H1 (cell line): ENCODE results near the gene SYMPK. TPM values are rescaled to one million over a fixed set of nuclear protein-coding genes. Genes with fewer than 3 reads are reported as not detected.

Experiments
- CTCF ChIA-PET: fragments of 300-600 bp; sonication (Branson Sonifier 250); formaldehyde crosslinking; loops from one replicate; lab custom pipeline; 2021; ENCODE audit not compliant: partially characterized antibody; lab: Charles Lee
- POLR2A ChIA-PET: fragments of 300-600 bp; sonication (Branson Sonifier 250); formaldehyde crosslinking; loops from one replicate; lab custom pipeline; 2021; ENCODE audit warnings: inconsistent platforms; ENCODE audit not compliant: partially characterized antibody; lab: Charles Lee
- DNase-seq, 2 experiments: peaks; one replicate each; pipeline versions ENCODE4 v3.0.0 to v3.0.0-alpha.2; 2010 to 2022; ENCODE audit warnings: low spot score in 2 of 2, low read depth in 1 of 2, mixed read lengths in 1 of 2
- FAIRE-seq: peaks from 2 replicates; lab custom pipeline; 2011; peaks lifted over from hg19 to GRCh38; lab: Jason Lieb, UNC
- H2AFZ ChIP-seq: 2 replicates; pipeline ENCODE4 v1.8.1; 2012; ENCODE audit warnings: low read length, inconsistent platforms
- H2AK5ac ChIP-seq: 2 replicates; pipeline ENCODE4 v1.6.1; 2013; ENCODE audit warnings: low read depth, low read length
- H2BK120ac ChIP-seq: replicated peaks from 2 replicates; pipeline ENCODE3; 2013; ENCODE audit warnings: low read depth, low read length, inconsistent platforms
- H2BK12ac ChIP-seq: 2 replicates; pipeline ENCODE4 v1.6.1; 2013; ENCODE audit warnings: low read depth, low read length
- H2BK15ac ChIP-seq: 2 replicates; pipeline ENCODE4 v1.6.1; 2013; ENCODE audit warnings: low read length
- H2BK20ac ChIP-seq: 2 replicates; pipeline ENCODE4 v1.6.1; 2013; ENCODE audit warnings: low read length
- H2BK5ac ChIP-seq: 2 replicates; pipeline ENCODE4 v1.6.1; 2013; ENCODE audit warnings: low read depth, low read length
- H3K14ac ChIP-seq: 2 replicates; pipeline ENCODE4 v1.6.1; 2013; ENCODE audit warnings: inconsistent platforms; ENCODE audit not compliant: insufficient read length
- H3K18ac ChIP-seq: 2 replicates; pipeline ENCODE4 v1.6.1; 2013; ENCODE audit warnings: low read length; ENCODE audit errors: extremely low read depth
- H3K23ac ChIP-seq: 2 replicates; pipeline ENCODE4 v1.6.1; 2013; ENCODE audit warnings: inconsistent platforms; ENCODE audit not compliant: insufficient read length
- H3K23me2 ChIP-seq: 2 replicates; pipeline ENCODE4 v1.6.1; 2013; ENCODE audit warnings: low read depth, low read length
- H3K27ac ChIP-seq: 2 replicates; pipeline ENCODE4 v1.6.1; 2011; ENCODE audit warnings: low read depth, low read length, inconsistent platforms
- H3K27me3 ChIP-seq, 4 experiments: replicated peaks in 1 of 4; 1 replicate in 1 of 4; 2 replicates in 3 of 4; pipeline versions ENCODE4 v1.6.1 to v1.8.1; 2011 to 2013; ENCODE audit warnings: low read length in 3 of 4, mild to moderate bottlenecking in 3 of 4, inconsistent platforms in 2 of 4, mixed read lengths in 2 of 4, moderate library complexity in 1 of 4; ENCODE audit not compliant: control insufficient read depth in 3 of 4, insufficient read depth in 3 of 4; ENCODE audit errors: extremely low read depth in 1 of 4
- H3K36me3 ChIP-seq, 4 experiments: 2 replicates each; pipeline versions ENCODE4 v1.6.1 to v1.8.1; 2011 to 2013; ENCODE audit warnings: mild to moderate bottlenecking in 4 of 4, low read length in 3 of 4, moderate library complexity in 2 of 4, control low read depth in 1 of 4, inconsistent platforms in 1 of 4; ENCODE audit not compliant: insufficient read depth in 4 of 4, control insufficient read depth in 2 of 4
- H3K4ac ChIP-seq: replicated peaks from 2 replicates; pipeline ENCODE3; 2013; ENCODE audit warnings: low read length, low read depth, mixed read lengths, inconsistent platforms; ENCODE audit not compliant: insufficient read length
- H3K4me1 ChIP-seq, 4 experiments: replicated peaks in 1 of 4; 1 replicate in 1 of 4; 2 replicates in 3 of 4; pipeline versions ENCODE4 v1.6.1 to v1.8.1; 2011 to 2013; ENCODE audit warnings: low read length in 3 of 4, inconsistent platforms in 2 of 4, mixed read lengths in 1 of 4; ENCODE audit not compliant: insufficient read depth in 4 of 4, control insufficient read depth in 3 of 4
- H3K4me2 ChIP-seq, 2 experiments: 2 replicates each; pipeline versions ENCODE4 v1.6.1 to v1.8.1; 2011 to 2013; ENCODE audit warnings: low read depth in 2 of 2, low read length in 2 of 2, control low read depth in 1 of 2, inconsistent platforms in 1 of 2, mild to moderate bottlenecking in 1 of 2; ENCODE audit not compliant: insufficient read depth in 1 of 2
- H3K4me3 ChIP-seq, 4 experiments: fragments of 200-600, 300-600 bp in 1 of 4; sonication (generic), shearing (Covaris generic), sonication (Bioruptor Twin) in 1 of 4; 2 replicates each; pipeline versions ENCODE4 v1.5.1 to v1.8.1; 2011 to 2016; ENCODE audit warnings: low read length in 4 of 4, low read depth in 3 of 4, control low read depth in 2 of 4, inconsistent platforms in 2 of 4, mild to moderate bottlenecking in 2 of 4, mixed read lengths in 1 of 4, moderate library complexity in 1 of 4; ENCODE audit not compliant: insufficient read depth in 2 of 4; ENCODE audit errors: extremely low read depth in 1 of 4
- H3K56ac ChIP-seq: replicated peaks from 2 replicates; pipeline ENCODE3; 2013; ENCODE audit warnings: low read depth, mild to moderate bottlenecking, mixed read lengths, low read length, inconsistent platforms; ENCODE audit not compliant: insufficient read length
- H3K79me1 ChIP-seq: 2 replicates; pipeline ENCODE4 v1.6.1; 2013; ENCODE audit warnings: low read depth, low read length, control low read depth
- H3K79me2 ChIP-seq, 2 experiments: 2 replicates each; pipeline versions ENCODE4 v1.6.1 to v1.8.1; 2012 to 2013; ENCODE audit warnings: low read length in 2 of 2, mild to moderate bottlenecking in 2 of 2, inconsistent platforms in 1 of 2; ENCODE audit not compliant: insufficient read depth in 2 of 2, control insufficient read depth in 1 of 2
- H3K9ac ChIP-seq, 4 experiments: replicated peaks in 1 of 4; 1 replicate in 1 of 4; 2 replicates in 3 of 4; pipeline versions ENCODE4 v1.6.1 to v1.8.1; 2011 to 2013; ENCODE audit warnings: low read depth in 3 of 4, low read length in 3 of 4, control low read depth in 2 of 4, mild to moderate bottlenecking in 2 of 4, moderate library complexity in 2 of 4, inconsistent platforms in 1 of 4; ENCODE audit errors: extremely low read depth in 1 of 4
- H3K9me3 ChIP-seq, 2 experiments: 2 replicates each; pipeline versions ENCODE4 v1.6.1 to v1.8.1; 2012 to 2013; ENCODE audit warnings: mild to moderate bottlenecking in 2 of 2, moderate library complexity in 2 of 2, control low read depth in 1 of 2, inconsistent platforms in 1 of 2, low read depth in 1 of 2, low read length in 1 of 2, mixed read lengths in 1 of 2; ENCODE audit not compliant: insufficient read depth in 2 of 2
- H4K20me1 ChIP-seq, 2 experiments: replicated peaks in 1 of 2; 2 replicates each; pipeline versions ENCODE3 to v1.8.1; 2011 to 2013; ENCODE audit warnings: inconsistent platforms in 2 of 2, low read length in 2 of 2, mild to moderate bottlenecking in 1 of 2; ENCODE audit not compliant: insufficient read depth in 2 of 2, control insufficient read depth in 1 of 2
- H4K5ac ChIP-seq: 2 replicates; pipeline ENCODE4 v1.6.1; 2013; ENCODE audit warnings: low read length, low read depth, mixed read lengths, inconsistent platforms; ENCODE audit not compliant: insufficient read length
- H4K8ac ChIP-seq: 2 replicates; pipeline ENCODE4 v1.8.0; 2013; ENCODE audit warnings: mild to moderate bottlenecking, moderate library complexity, low read length, inconsistent platforms; ENCODE audit not compliant: insufficient read depth; ENCODE audit errors: extremely low read depth
- H4K91ac ChIP-seq: replicated peaks from 2 replicates; pipeline ENCODE3; 2013; ENCODE audit warnings: low read length, mixed read lengths, inconsistent platforms; ENCODE audit not compliant: insufficient read length
- SP2 ChIP-seq: IDR thresholded peaks from 2 replicates; pipeline ENCODE4 v1.6.1; 2012; ENCODE audit warnings: mild to moderate bottlenecking, low read length, inconsistent platforms
- YY1 ChIP-seq: IDR thresholded peaks from 2 replicates; pipeline ENCODE4 v1.6.1; 2011; ENCODE audit warnings: low read depth, mild to moderate bottlenecking, low read length
- WGBS, 2 experiments: shearing (Covaris generic) in 1 of 2; methylation state at CpG; one replicate each; pipeline versions ENCODE4 v1.1.6 to v1.1.7; 2013 to 2015; ENCODE audit warnings: low lambda C conversion rate in 2 of 2, mixed read lengths in 2 of 2, inconsistent platforms in 1 of 2, low coverage in 1 of 2, missing lambda C conversion rate in 1 of 2; ENCODE audit not compliant: insufficient replicate concordance in 2 of 2, insufficient coverage in 1 of 2, insufficient read length in 1 of 2; ENCODE audit errors: extremely low coverage in 1 of 2, missing lambda C conversion rate in 1 of 2; 5-methylcytosine and 5-hydroxymethylcytosine counted together
- polyA plus RNA-seq, 7 experiments: library from polyadenylated mRNA; depleted of rRNA in 3 of 7; stranded (reverse) in 5 of 7; unstranded in 2 of 7; fragments of >200 nt in 5 of 7; fragments of 200-250 nt in 2 of 7; gene quantifications; 1 replicate in 5 of 7; 2 replicates in 1 of 7; 4 replicates in 1 of 7; pipeline versions ENCODE4 v1.2.1 to v1.2.3, GENCODE V29; 2011 to 2013; ENCODE audit warnings: missing spikeins in 2 of 7, mixed read lengths in 2 of 7
- total RNA-seq: library from RNA; stranded (reverse); fragmentation: NEBNext Ultra II Directional; extraction: Animal tissue kit (Norgen Biotek cat#: 25700); gene quantifications from 2 replicates; pipeline ENCODE4 v1.2.1, GENCODE V29; 2021

SYMPK gene
- total and polyA plus RNA-seq, 2 of the 8 experiments (the other 6 are each of a cell fraction or from before 2014, with no cell fraction given) = 93.6 to 99.5 TPM

- ChIA-PET CTCF (interaction anchor here (0.5 to 12.4 kb wide), 17 partner anchors 10 to 214 kb away, joined by 3 to 208 read pairs (median 4); partner anchors contain the start of genes IRF2BP1, MYPOP and NANOS2), POLR2A (interaction anchor here (0.6 to 13.7 kb wide), 12 partner anchors 10 to 681 kb away, joined by 3 to 277 read pairs (median 4); partner anchors contain the start of genes DMWD, IRF2BP1, MYPOP and RSPH6A)
- peaks cover 14% of the 10 kb centered on the region; the same call in 1 of the 2 replicates for H3K79me1 ChIP-seq
- no peak overlapping the region for H2AK5ac ChIP-seq
- 6% methylated on average over 12 of the region's 12 CpGs; no CpG with 5 or more reads in 1 of the 2 experiments for WGBS, 2 experiments
- no peaks in the 10 kb centered on the region; a peak in 1 of 7 replicates for H3K27me3 ChIP-seq
- H3K18ac ChIP-seq = peak overlapping the region; percentile 87
- peak overlapping the region; percentile 73 for H3K56ac ChIP-seq
- peak overlapping the region; percentile 81 to 91 (median 88) for H3K4me3 ChIP-seq
- peak overlapping the region; percentile 59 to 93 (median 88) for H3K9ac ChIP-seq
- peaks cover 0 to 7% of the 10 kb centered on the region in 2 experiments for H4K20me1 ChIP-seq
- peak overlapping the region; percentile 73 for H3K4ac ChIP-seq
- peaks cover 0 to 18% (median 8%) of the 10 kb centered on the region in 4 experiments; a peak in 6 of 7 replicates for H3K4me1 ChIP-seq
- H4K91ac ChIP-seq = peak overlapping the region; percentile 94
- H3K23ac ChIP-seq = no peak overlapping the region
- peak overlapping the region; percentile 91 to 96 for H3K4me2 ChIP-seq
- H4K5ac ChIP-seq = no peak overlapping the region
- DNase-seq (peak in 1 of 2 experiments; percentile 44), FAIRE-seq (no peak)
- H3K27ac ChIP-seq = peak overlapping the region; percentile 62; the same call in 1 of the 2 replicates
- no peak overlapping the region for H2BK120ac ChIP-seq
- peaks cover 18% of the 10 kb centered on the region for H3K23me2 ChIP-seq
- peaks cover 0 to 3% (median 1%) of the 10 kb centered on the region in 4 experiments; a peak in 2 of 8 replicates for H3K36me3 ChIP-seq
- no peaks in the 10 kb centered on the region for H3K9me3 ChIP-seq
- peak overlapping the region; percentile 49; the same call in 1 of the 2 replicates for H2AFZ ChIP-seq
- peak overlapping the region; percentile 72 for H3K14ac ChIP-seq
- no peak for TF ChIP-seq SP2
- TF ChIP-seq YY1 = peak; percentile 6; the same call in 1 of the 2 replicates
- 0 out of 2 replicates have a peak overlapping the region, but pooled peaks have one; percentile 27 for H2BK12ac ChIP-seq
- H2BK5ac ChIP-seq = peak overlapping the region; percentile 83; the same call in 1 of the 2 replicates
- H3K79me2 ChIP-seq = peaks cover 3 to 66% of the 10 kb centered on the region in 2 experiments; a peak in 2 of 4 replicates
- H4K8ac ChIP-seq = peak overlapping the region; percentile 96
- H2BK20ac ChIP-seq = 0 out of 2 replicates have a peak overlapping the region, but pooled peaks have one; percentile 61
- no peak overlapping the region for H2BK15ac ChIP-seq
Measured at GRCh38 chr19:45864629-45865082, 1.7 kb upstream of the SYMPK start.
